Heart right ventricle (tissue), 16 donors: Measurements from ENCODE around the gene TBC1D22A. TPM values are rescaled to one million over a fixed set of nuclear protein-coding genes. Genes with fewer than 3 reads are reported as not detected.

Experiments used
- ATAC-seq, 8 donors: fragments of 200-7000 bp; cut with Tn5 transposase; one replicate each; pipeline ENCODE4 v1.9.1; 2020; ENCODE audit warnings: mild to moderate bottlenecking in 8 of 8, moderate library complexity in 8 of 8, moderate number of reproducible peaks in 1 of 8
- DNase-seq, 2 donors: peaks; one replicate each; pipeline ENCODE4 v3.0.0-alpha.2; 2020
- H3K27ac ChIP-seq, 10 donors: fragments of 200-600 bp; sonication (generic) in 2 of 10; one replicate each; pipeline versions ENCODE4 v1.5.0 to v1.8.0; 2020 to 2022; ENCODE audit warnings: mild to moderate bottlenecking in 3 of 10
- H3K27me3 ChIP-seq, 7 donors: fragments of 200-600 bp; one replicate each; pipeline ENCODE4 v1.8.0; 2021 to 2022; ENCODE audit warnings: mild to moderate bottlenecking in 2 of 7
- H3K36me3 ChIP-seq, 9 donors: fragments of 200-600 bp; sonication (generic) in 1 of 9; one replicate each; pipeline versions ENCODE4 v1.5.0 to v1.8.0; 2020 to 2022; ENCODE audit warnings: mild to moderate bottlenecking in 2 of 9
- H3K4me1 ChIP-seq, 9 donors: fragments of 200-600 bp; sonication (generic) in 1 of 9; one replicate each; pipeline versions ENCODE4 v1.5.0 to v1.8.0; 2020 to 2022; ENCODE audit warnings: mild to moderate bottlenecking in 4 of 9
- H3K4me3 ChIP-seq, 10 donors: fragments of 200-600 bp; sonication (generic) in 2 of 10; one replicate each; pipeline versions ENCODE4 v1.5.0 to v1.8.0; 2020 to 2022; ENCODE audit warnings: mild to moderate bottlenecking in 7 of 10, moderate library complexity in 2 of 10
- H3K9me3 ChIP-seq, 11 donors: fragments of 200-600 bp in 10 of 11; sonication (generic) in 2 of 11; one replicate each; pipeline versions ENCODE4 v1.5.0 to v1.8.0; 2013 to 2022; ENCODE audit warnings: mild to moderate bottlenecking in 2 of 11, control low read depth in 1 of 11, moderate library complexity in 1 of 11
- CTCF ChIP-seq, 9 donors: fragments of 200-600 bp; sonication (generic) in 2 of 9; IDR thresholded peaks; one replicate each; pipeline versions ENCODE4 v1.5.0 to v1.8.0; 2021 to 2022; ENCODE audit warnings: antibody characterized with exemption in 9 of 9, mild to moderate bottlenecking in 5 of 9, moderate library complexity in 1 of 9
- whole genome bisulfite sequencing, 2 donors: extraction: QIAGEN DNeasy Blood & Tissue Kit; methylation state at CpG; one replicate each; pipeline ENCODE4 v1.1.7; 2013; ENCODE audit warnings: inconsistent platforms in 1 of 2; 5-methylcytosine and 5-hydroxymethylcytosine counted together
- intact Hi-C, 10 donors: fragments of 100-400 bp; cut with DNase I; formaldehyde crosslinking; loops; one replicate each; pipeline versions ENCODE4 v1.11.1 to v1.14.2; 2022
- polyA plus RNA-seq, 2 donors: library from polyadenylated mRNA; stranded (reverse); fragments of 200-250 nt; gene quantifications; one replicate each; pipeline ENCODE4 v1.2.3, GENCODE V29; 2013
- total RNA-seq, 10 donors: library from RNA; stranded (reverse); fragmentation: NEBNext Ultra II Directional in 3 of 10; extraction: Animal tissue kit (Norgen Biotek cat#: 25700) in 3 of 10; gene quantifications; one replicate each; pipeline versions ENCODE4 v1.2.1 to v1.2.4, GENCODE V29; 2021 to 2023
- donor health status: Arrhythmogenic right ventricular cardiomyopathy.
- donor health status: ischemic (EF 13 %, LVEDD 7.1; RV severe dilation, severe dysfunction).
- donor health status: healthy with polysubstance abuse.
- donor health status: DM: no; HTN: yes; CAD: no.
- donor health status: DM: no; HTN: no; CAD: no.
- donor health status: ischemic (EF 25% LVEDD 6.9; RV normal size, moderate dysfunction).
- donor health status: ischemic (EF 25% LVEDD 5.7; RV mildly dilated, moderate dysfunction).
- donor health status: healthy.
- donor health status: DM: yes; HTN: yes; CAD: no.
- donor health status: Ischemic cardiomyopathy.
- donor health status: ischemic (EF 35%, LVEDD 5.7; RV mildly dilated, moderate dysfunction).
- donor health status: nonischemic (EF 11% LVEDD 7.7; RV severe dilation, severe dysfunction).
- donor health status: DM: yes; HTN: yes; CAD: no.
- donor health status: PGD.
- donor health status: ischemic (EF 29% LVEDD 5.4; RV normal size, mild dysfunction).
- donor health status: nonischemic (EF 23%, LVEDD 6.1; RV moderate dilation, normal function).

TBC1D22A gene
- total and polyA plus RNA-seq, 12 donors = 7.2 to 27.9 (median 17.9) TPM

- Histone ChIP-seq H3K9me3 (no peaks in the 10 kb centered on the region), H3K27ac (no peak overlapping the region), H3K27me3 (no peaks in the 10 kb centered on the region), H3K4me3 (no peak overlapping the region), H3K4me1 (no peaks in the 10 kb centered on the region), H3K36me3 (peaks cover 0 to 32% (median 0%) of the 10 kb centered on the region in 9 donors)
- DNase-seq (peak in 1 of 2 donors; percentile 4), ATAC-seq (no peak)
- TF ChIP-seq CTCF (IDR thresholded peaks at IDR 0.05) = no peak
- WGBS, 2 donors = 90% methylated on average over 11 of the region's 11 CpGs
- intact Hi-C loops = no loop called here
Observed at GRCh38 chr22:47035425-47035881, 273.0 kb downstream of the TBC1D22A start.

GRCh38 chr22:47036352-47036751, 273.9 kb downstream of the TBC1D22A start:
- H3K9me3 ChIP-seq = no peaks in the 10 kb centered on the region
- no peaks in the 10 kb centered on the region for H3K4me1 ChIP-seq
- H3K27me3 ChIP-seq = no peaks in the 10 kb centered on the region
- WGBS, 2 donors = 94% methylated on average over 10 of the region's 10 CpGs
- peak in 1 of 2 donors; percentile 2 for DNase-seq
- no peak for ATAC-seq
- H3K36me3 ChIP-seq = peaks cover 0 to 32% (median 0%) of the 10 kb centered on the region in 9 donors
- no peak overlapping the region for H3K4me3 ChIP-seq
- TF ChIP-seq CTCF (IDR thresholded peaks at IDR 0.05) = no peak
- no peak overlapping the region for H3K27ac ChIP-seq
- intact Hi-C loops = no loop called here

- Histone ChIP-seq H3K4me1 (no peaks in the 10 kb centered on the region), H3K4me3 (no peak overlapping the region), H3K27ac (no peak overlapping the region), H3K36me3 (peaks cover 0 to 32% (median 0%) of the 10 kb centered on the region in 9 donors), H3K27me3 (no peaks in the 10 kb centered on the region), H3K9me3 (no peaks in the 10 kb centered on the region)
- DNase-seq (peak in 1 of 2 donors; percentile 1), ATAC-seq (no peak)
- intact Hi-C loops = no loop called here
- WGBS, 2 donors = 98% methylated on average over 20 of the region's 20 CpGs
- no peak for TF ChIP-seq CTCF (IDR thresholded peaks at IDR 0.05)
Observed at GRCh38 chr22:47036936-47037485, 274.6 kb downstream of the TBC1D22A start.

- ATAC-seq = no peak
- TF ChIP-seq CTCF (IDR thresholded peaks at IDR 0.05) = no peak
- 92 to 97% methylated on average over 18 of the region's 18 CpGs for WGBS, 2 donors
- Histone ChIP-seq H3K27me3 (no peaks in the 10 kb centered on the region), H3K27ac (no peak overlapping the region), H3K36me3 (peaks cover 0 to 32% (median 0%) of the 10 kb centered on the region in 9 donors), H3K4me3 (no peak overlapping the region), H3K4me1 (no peaks in the 10 kb centered on the region), H3K9me3 (no peaks in the 10 kb centered on the region)
- peak in 1 of 2 donors; percentile 2 for DNase-seq
- intact Hi-C loops = no loop called here
Observed at GRCh38 chr22:47038206-47038835, 275.9 kb downstream of the TBC1D22A start.
